GM12878 (cell line): ENCODE data around the gene EHHADH.

Experiments
- BCL3 ChIP-seq: IDR thresholded peaks from 2 replicates; pipeline ENCODE4 v1.6.1; 2011; ENCODE audit warnings: borderline replicate concordance, low read depth, mild to moderate bottlenecking, moderate library complexity, low read length; ENCODE audit not compliant: insufficient read depth, poor library complexity, severe bottlenecking
- CTCF ChIP-seq, 3 experiments: IDR thresholded peaks in 2 of 3; conservative IDR thresholded peaks in 1 of 3; 2 replicates each; pipeline ENCODE4 v1.5.1; 2011; ENCODE audit warnings: low read depth in 3 of 3, low read length in 3 of 3, mild to moderate bottlenecking in 3 of 3, control low read depth in 2 of 3, moderate library complexity in 2 of 3, inconsistent platforms in 1 of 3, mixed read lengths in 1 of 3; ENCODE audit not compliant: control insufficient read depth in 2 of 3, insufficient read depth in 1 of 3; ENCODE audit errors: extremely low read depth in 1 of 3
- EP300 ChIP-seq, 2 experiments: fragments of 150-350 bp in 1 of 2; IDR thresholded peaks; 2 replicates each; pipeline ENCODE4 v1.6.1; 2011 to 2012; ENCODE audit warnings: low read depth in 2 of 2, low read length in 2 of 2, borderline replicate concordance in 1 of 2, improper control_type of control experiment in 1 of 2, inconsistent platforms in 1 of 2; ENCODE audit not compliant: control insufficient read depth in 1 of 2
- FOXM1 ChIP-seq: IDR thresholded peaks from 2 replicates; pipeline ENCODE4 v1.6.1; 2012; ENCODE audit warnings: low read depth, mild to moderate bottlenecking, inconsistent platforms, low read length, moderate library complexity
- JUND ChIP-seq: IDR thresholded peaks from 2 replicates; pipeline ENCODE4 v1.6.1; 2012; ENCODE audit warnings: low read depth, mild to moderate bottlenecking, low read length, improper control_type of control experiment, moderate library complexity
- KDM1A ChIP-seq: fragments of 200-600 bp; sonication (generic); IDR thresholded peaks from 2 replicates; pipeline ENCODE4 v1.6.1; 2016; ENCODE audit warnings: borderline replicate concordance
- PBX3 ChIP-seq: IDR thresholded peaks from 2 replicates; pipeline ENCODE4 v1.6.1; 2011; ENCODE audit warnings: mild to moderate bottlenecking, low read depth, low read length, moderate library complexity; ENCODE audit not compliant: insufficient replicate concordance
- POLR2A ChIP-seq: IDR thresholded peaks from 2 replicates; pipeline ENCODE4 v1.6.1; 2011; ENCODE audit warnings: low read depth, mild to moderate bottlenecking, low read length
- POLR2AphosphoS5 ChIP-seq: IDR thresholded peaks from 2 replicates; pipeline ENCODE4 v1.6.1; 2011; ENCODE audit warnings: mild to moderate bottlenecking, low read length, inconsistent platforms
- RAD21 ChIP-seq: IDR thresholded peaks from 2 replicates; pipeline ENCODE4 v1.6.1; 2011; ENCODE audit warnings: mild to moderate bottlenecking, low read depth, low read length, moderate library complexity; ENCODE audit not compliant: insufficient read depth
- SREBF1 ChIP-seq: IDR thresholded peaks from 2 replicates; pipeline ENCODE4 v1.6.1; 2012; ENCODE audit warnings: mild to moderate bottlenecking, low read length
- SREBF2 ChIP-seq: IDR thresholded peaks from 2 replicates; pipeline ENCODE4 v1.6.1; 2012; ENCODE audit warnings: mild to moderate bottlenecking, low read length
- SRF ChIP-seq, 2 experiments: IDR thresholded peaks; 2 replicates each; pipeline ENCODE4 v1.6.1; 2011; ENCODE audit warnings: low read depth in 2 of 2, low read length in 2 of 2, mild to moderate bottlenecking in 1 of 2, moderate library complexity in 1 of 2

- peak; percentile 53 for TF ChIP-seq RAD21
- no peak for TF ChIP-seq EP300 (IDR thresholded peaks at IDR 0.05; ENCODE audit: borderline replicate concordance in 1 of 2, control insufficient read depth in 1 of 2, low read depth in 2 of 2, low read length in 2 of 2)
- TF ChIP-seq BCL3 = no peak
- TF ChIP-seq SREBF1 = no peak
- no peak for TF ChIP-seq KDM1A
- no peak for TF ChIP-seq JUND
- no peak for TF ChIP-seq FOXM1
- no peak for TF ChIP-seq SREBF2
- no peak for TF ChIP-seq POLR2A
- TF ChIP-seq SRF (IDR thresholded peaks at IDR 0.05; ENCODE audit: low read depth in 2 of 2, low read length in 2 of 2) = no peak
- TF ChIP-seq CTCF (IDR thresholded peaks at IDR 0.05 in 2 of 3, conservative IDR thresholded peaks at IDR 0.05 in 1 of 3; ENCODE audit: control insufficient read depth in 2 of 3, extremely low read depth in 1 of 3, insufficient read depth in 1 of 3, low read depth in 3 of 3, low read length in 3 of 3) = peak; percentile 52 to 60 (median 56)
- TF ChIP-seq PBX3 = no peak
- no peak for TF ChIP-seq POLR2AphosphoS5
Measured at GRCh38 chr3:185270262-185270955, 16.6 kb upstream of the EHHADH start.
